Measurements from ENCODE around the gene MAL. TPM values are rescaled to one million over a fixed set of nuclear protein-coding genes. Genes with fewer than 3 reads are reported as not detected.

Gene MAL
- total RNA-seq, 1 donor from 2014 or later, result 4.4 TPM

DNA sequence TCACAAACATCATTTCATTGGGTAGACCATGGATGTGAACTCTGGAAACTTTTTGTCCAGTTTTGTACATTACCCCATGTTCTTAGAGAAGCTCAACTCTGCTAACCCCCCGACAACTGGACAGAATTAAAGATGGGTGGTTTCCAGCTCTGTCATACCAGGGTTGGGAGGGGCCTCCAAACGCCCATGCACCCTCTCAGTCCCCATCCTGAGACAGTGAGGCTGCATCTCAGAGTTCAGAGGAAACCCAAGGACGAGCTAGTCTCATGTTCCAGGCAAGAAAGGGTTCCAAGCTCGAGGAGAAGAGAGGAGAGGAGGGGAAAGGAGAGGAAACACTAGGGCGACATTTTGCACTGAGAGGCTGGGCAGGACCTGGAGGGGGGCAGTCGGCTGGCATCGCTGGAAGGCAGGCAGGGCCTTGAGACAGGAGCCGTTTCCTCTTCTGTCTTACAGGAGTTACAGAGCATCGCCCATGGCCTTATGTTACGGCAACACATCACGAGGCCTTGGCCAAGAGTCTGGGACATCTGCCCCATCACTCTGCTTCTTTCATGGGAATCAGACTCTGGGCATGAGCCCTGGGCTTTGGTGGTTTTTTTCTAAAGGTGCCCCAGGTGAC is 16.4 kb downstream of the MAL start:
- Histone ChIP-seq H3K36me3 (no peaks in the 10 kb centered on the region), H3K27ac (replicated peaks) (peak overlapping the region; percentile 19), H3K9me3 (replicated peaks) (no peaks in the 10 kb centered on the region), H3K4me3 (no peak overlapping the region), H3K4me1 (peaks cover 39% of the 10 kb centered on the region), H3K27me3 (ENCODE audit: low read depth) (peaks cover 12% of the 10 kb centered on the region)
- intact Hi-C loops (cut with micrococcal nuclease), result no loop called here
- TF ChIP-seq CTCF (IDR thresholded peaks at IDR 0.05; ENCODE audit: borderline replicate concordance), result no peak
- DNase-seq, result no peak

DNA sequence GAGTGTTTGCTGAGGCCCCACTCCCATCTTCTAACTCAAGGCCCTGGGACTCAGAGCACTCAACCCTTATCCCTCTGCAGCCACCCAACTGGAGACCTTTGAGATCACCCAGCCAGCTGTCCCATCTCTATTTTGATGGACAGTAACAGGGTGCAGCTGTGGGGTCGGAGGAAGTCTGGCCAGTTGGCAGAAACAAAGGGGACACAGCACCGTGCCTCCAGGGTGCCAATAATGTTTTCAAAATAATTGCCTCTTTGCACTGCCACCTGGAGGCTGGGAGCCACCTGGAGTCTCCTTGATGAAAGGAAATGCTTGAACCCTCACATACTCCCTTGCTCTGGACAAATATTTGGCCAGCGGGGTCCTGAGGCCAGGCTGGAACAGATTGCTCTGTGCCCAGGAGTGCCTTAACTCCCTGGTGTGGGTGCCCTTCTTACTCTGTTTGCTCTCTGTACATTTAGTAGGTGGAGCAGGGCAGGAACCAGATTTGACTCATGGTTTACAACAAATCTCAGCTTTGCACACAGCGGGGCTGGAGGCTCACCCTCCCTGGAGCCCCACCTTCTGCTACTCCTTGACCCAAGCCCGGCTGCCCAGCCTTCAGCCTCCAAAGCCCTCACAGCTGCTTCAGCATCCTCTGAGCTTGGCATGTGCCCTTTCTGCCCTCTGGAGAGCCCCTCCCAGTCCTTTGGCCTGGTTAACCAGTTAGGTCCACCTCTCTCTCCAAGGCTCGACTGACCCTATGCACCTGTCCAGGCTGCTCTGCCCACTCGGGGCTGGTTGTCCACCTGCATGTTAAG is 17.2 kb downstream of the MAL start:
- TF ChIP-seq CTCF (IDR thresholded peaks at IDR 0.05; ENCODE audit: borderline replicate concordance), result no peak
- Histone ChIP-seq H3K27ac (replicated peaks) (peak overlapping the region; percentile 86), H3K27me3 (ENCODE audit: low read depth) (peaks cover 15% of the 10 kb centered on the region), H3K9me3 (replicated peaks) (no peaks in the 10 kb centered on the region), H3K4me3 (peak overlapping the region; percentile 1), H3K36me3 (no peaks in the 10 kb centered on the region), H3K4me1 (peaks cover 39% of the 10 kb centered on the region)
- DNase-seq, result no peak
- intact Hi-C loops (cut with micrococcal nuclease), result no loop called here

GRCh38 chr2:95043300-95044093 is 18.0 kb downstream of the MAL start:
- peak; percentile 92 for DNase-seq
- peaks cover 16% of the 10 kb centered on the region for H3K27me3 ChIP-seq (ENCODE audit: low read depth)
- no peaks in the 10 kb centered on the region for H3K9me3 ChIP-seq (replicated peaks)
- no peaks in the 10 kb centered on the region for H3K36me3 ChIP-seq
- H3K4me3 ChIP-seq, result peak overlapping the region; percentile 1
- intact Hi-C loops (cut with micrococcal nuclease), result no loop called here
- peak overlapping the region; percentile 86 for H3K27ac ChIP-seq (replicated peaks)
- peaks cover 39% of the 10 kb centered on the region for H3K4me1 ChIP-seq
- no peak for TF ChIP-seq CTCF (IDR thresholded peaks at IDR 0.05; ENCODE audit: borderline replicate concordance)

- H3K27me3 ChIP-seq (ENCODE audit: low read depth), result peaks cover 23% of the 10 kb centered on the region
- no peaks in the 10 kb centered on the region for H3K9me3 ChIP-seq (replicated peaks)
- no peak for DNase-seq
- TF ChIP-seq CTCF (IDR thresholded peaks at IDR 0.05; ENCODE audit: borderline replicate concordance), result no peak
- H3K4me1 ChIP-seq, result peaks cover 39% of the 10 kb centered on the region
- H3K4me3 ChIP-seq, result no peak overlapping the region
- peak overlapping the region; percentile 16 for H3K27ac ChIP-seq (replicated peaks)
- intact Hi-C loops (cut with micrococcal nuclease), result no loop called here
- H3K36me3 ChIP-seq, result no peaks in the 10 kb centered on the region
Measured at GRCh38 chr2:95044601-95045000, 19.1 kb downstream of the MAL start.

DNA sequence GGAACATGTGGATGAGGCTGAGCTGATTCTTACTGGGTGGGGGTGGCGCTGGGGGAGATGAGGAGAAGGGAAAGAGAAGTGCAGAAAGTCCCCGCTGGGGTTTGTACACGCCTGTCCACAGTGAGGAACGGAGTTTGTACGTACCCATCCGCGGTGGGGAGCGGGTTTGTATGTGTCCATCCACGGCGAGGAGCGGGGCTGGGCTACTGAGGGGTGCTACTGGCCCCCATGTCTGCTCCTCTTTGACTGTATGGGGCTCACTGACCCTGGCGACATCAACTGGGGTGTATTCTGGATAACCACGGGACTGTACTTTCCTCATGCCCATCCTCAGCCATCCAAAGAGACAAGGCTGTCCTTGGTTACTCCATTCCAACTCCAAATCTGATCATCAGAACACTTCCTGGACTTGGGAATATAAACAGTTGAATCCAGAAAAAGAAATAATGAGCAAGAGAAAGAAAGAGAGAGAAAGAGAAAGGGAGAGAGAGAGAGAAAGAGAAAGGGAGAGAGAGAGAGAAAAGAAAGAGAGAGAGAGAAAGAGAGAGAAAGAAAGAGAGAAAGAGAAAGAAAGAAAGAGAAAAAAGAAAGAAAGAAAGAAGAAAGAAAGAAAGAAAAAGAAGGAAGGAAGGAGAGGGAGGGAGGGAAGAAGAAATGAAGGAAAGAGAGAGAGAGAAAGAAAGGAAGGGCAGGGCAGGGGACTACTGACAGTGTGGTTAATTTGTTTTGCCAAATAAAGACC is 21.0 kb downstream of the MAL start:
- H3K36me3 ChIP-seq, result no peaks in the 10 kb centered on the region
- peaks cover 26% of the 10 kb centered on the region for H3K4me1 ChIP-seq
- TF ChIP-seq CTCF (IDR thresholded peaks at IDR 0.05; ENCODE audit: borderline replicate concordance), result no peak
- intact Hi-C loops (cut with micrococcal nuclease), result no loop called here
- DNase-seq, result no peak
- peaks cover 33% of the 10 kb centered on the region for H3K27me3 ChIP-seq (ENCODE audit: low read depth)
- no peak overlapping the region for H3K27ac ChIP-seq (replicated peaks)
- no peaks in the 10 kb centered on the region for H3K9me3 ChIP-seq (replicated peaks)
- H3K4me3 ChIP-seq, result no peak overlapping the region

Measured in left ventricle myocardium inferior (tissue), 1 donor.